Measurements from ENCODE around the gene KLHL25.

GRCh38 chr15:85763673-85764633 lies 30.8 kb downstream of the KLHL25 start:
- no peak for TF ChIP-seq POLR2A (IDR thresholded peaks at IDR 0.05; ENCODE audit: low read length)
- TF ChIP-seq GATA1 (IDR thresholded peaks at IDR 0.05; ENCODE audit: low read depth, low read length): no peak

Data from erythroblast (primary cell).